GM12873 (cell line): Measurements from ENCODE around the gene SSH3.

Experiments
- CTCF ChIP-seq: IDR thresholded peaks from 2 replicates; pipeline ENCODE4 v1.5.1; 2012; ENCODE audit warnings: low read depth, mild to moderate bottlenecking, moderate library complexity, low read length, control low read depth; ENCODE audit not compliant: insufficient read depth; ENCODE audit errors: missing control alignments

Gene SSH3

GRCh38 chr11:67285541-67286498 lies 17.5 kb upstream of the SSH3 start:
- no peak for TF ChIP-seq CTCF

- peak; percentile 11 for TF ChIP-seq CTCF
These were observed 16.6 kb upstream of the SSH3 start for GRCh38 chr11:67286621-67287333.

GRCh38 chr11:67287355-67288197 lies 15.8 kb upstream of the SSH3 start:
- TF ChIP-seq CTCF, result no peak

- no peak for TF ChIP-seq CTCF
These were observed 15.2 kb upstream of the SSH3 start for GRCh38 chr11:67288198-67288451.

GRCh38 chr11:67288452-67289225 lies 14.7 kb upstream of the SSH3 start:
- peak; percentile 44 for TF ChIP-seq CTCF

GRCh38 chr11:67289226-67289650 lies 14.1 kb upstream of the SSH3 start, which contains the start of gene ANKRD13D:
Gene ANKRD13D (plus strand): TSS chr11:67289303. CDS start chr11:67289461, 158 bp downstream.
- TF ChIP-seq CTCF, result no peak
